Nucleus accumbens (tissue), 56 donors: ENCODE measurements around the gene DLK1.

Experiments used
- DNase-seq, 56 donors: peaks; one replicate each; lab custom pipeline; 2025; lab: John Stamatoyannopoulos, UW

DLK1 gene

GRCh38 chr14:100731846-100732765 is 5.4 kb downstream of the DLK1 start:
- DNase-seq, result no peak

- no peak for DNase-seq
These were observed 6.0 kb downstream of the DLK1 start for GRCh38 chr14:100732766-100733100.

- no peak for DNase-seq
These were observed 6.6 kb downstream of the DLK1 start for GRCh38 chr14:100733152-100733850.

- no peak for DNase-seq
These were observed 7.6 kb downstream of the DLK1 start for GRCh38 chr14:100734031-100734990.

- no peak for DNase-seq
These were observed 8.6 kb downstream of the DLK1 start for GRCh38 chr14:100735271-100735670.

- DNase-seq, result no peak
These were observed 9.8 kb downstream of the DLK1 start for GRCh38 chr14:100736269-100737180.

GRCh38 chr14:100737526-100737925 is 10.8 kb downstream of the DLK1 start:
- no peak for DNase-seq

- DNase-seq, result no peak
These were observed 11.6 kb downstream of the DLK1 start for GRCh38 chr14:100738269-100738691.

GRCh38 chr14:100738704-100739131 is 12.0 kb downstream of the DLK1 start:
- DNase-seq, result no peak

GRCh38 chr14:100739306-100739705 is 12.6 kb downstream of the DLK1 start:
- DNase-seq, result no peak

GRCh38 chr14:100740196-100740825 is 13.6 kb downstream of the DLK1 start:
- DNase-seq, result no peak

- DNase-seq, result no peak
These were observed 14.2 kb downstream of the DLK1 start for GRCh38 chr14:100740929-100741328.

- DNase-seq, result no peak
These were observed 15.3 kb downstream of the DLK1 start for GRCh38 chr14:100741966-100742365.

- no peak for DNase-seq
These were observed 19.6 kb downstream of the DLK1 start for GRCh38 chr14:100746326-100746725.

- DNase-seq, result no peak
These were observed 20.4 kb downstream of the DLK1 start for GRCh38 chr14:100747021-100747586.

- DNase-seq, result no peak
These were observed 21.0 kb downstream of the DLK1 start for GRCh38 chr14:100747736-100748135.

- DNase-seq, result no peak
These were observed 21.7 kb downstream of the DLK1 start for GRCh38 chr14:100748403-100748802.

GRCh38 chr14:100748944-100749343 is 22.3 kb downstream of the DLK1 start:
- no peak for DNase-seq
